Stimulated activated naive CD4-positive, alpha-beta T cell (primary cell): ENCODE data around the gene FMNL2.

ENCODE experiments used
- DNase-seq, 6 experiments: peaks; one replicate each; lab custom pipeline; 2025; lab: John Stamatoyannopoulos, UW

FMNL2 gene

GRCh38 chr2:152426801-152427200, 91.8 kb downstream of the FMNL2 start:
- no peak for DNase-seq

GRCh38 chr2:152427902-152428301, 92.9 kb downstream of the FMNL2 start:
- DNase-seq = no peak

GRCh38 chr2:152428800-152429582, 94.0 kb downstream of the FMNL2 start:
- DNase-seq = no peak

- no peak for DNase-seq
Observed at GRCh38 chr2:152430876-152431275, 95.9 kb downstream of the FMNL2 start.

GRCh38 chr2:152431370-152432098, 96.6 kb downstream of the FMNL2 start:
- DNase-seq = no peak

GRCh38 chr2:152432206-152432653, 97.3 kb downstream of the FMNL2 start:
- DNase-seq = no peak

GRCh38 chr2:152432765-152433164, 97.8 kb downstream of the FMNL2 start:
- DNase-seq = no peak

- DNase-seq = no peak
Observed at GRCh38 chr2:152433289-152433688, 98.3 kb downstream of the FMNL2 start.

GRCh38 chr2:152433791-152434190, 98.8 kb downstream of the FMNL2 start:
- DNase-seq = no peak

GRCh38 chr2:152434395-152435182, 99.6 kb downstream of the FMNL2 start:
- DNase-seq = no peak

GRCh38 chr2:152436148-152436547, 101.2 kb downstream of the FMNL2 start:
- no peak for DNase-seq

GRCh38 chr2:152437276-152438108, 102.5 kb downstream of the FMNL2 start:
- no peak for DNase-seq

GRCh38 chr2:152440049-152440448, 105.1 kb downstream of the FMNL2 start:
- DNase-seq = no peak

GRCh38 chr2:152440460-152440859, 105.5 kb downstream of the FMNL2 start:
- DNase-seq = no peak

GRCh38 chr2:152441961-152442360, 107.0 kb downstream of the FMNL2 start:
- no peak for DNase-seq

- no peak for DNase-seq
Observed at GRCh38 chr2:152443771-152444170, 108.8 kb downstream of the FMNL2 start.

GRCh38 chr2:152444448-152444847, 109.5 kb downstream of the FMNL2 start:
- DNase-seq = no peak

GRCh38 chr2:152445375-152445774, 110.4 kb downstream of the FMNL2 start:
- no peak for DNase-seq

GRCh38 chr2:152445791-152446201, 110.8 kb downstream of the FMNL2 start:
- no peak for DNase-seq

- no peak for DNase-seq
Observed at GRCh38 chr2:152446213-152446612, 111.2 kb downstream of the FMNL2 start.

GRCh38 chr2:152447897-152448296, 112.9 kb downstream of the FMNL2 start:
- no peak for DNase-seq

- DNase-seq = no peak
Observed at GRCh38 chr2:152448606-152449005, 113.6 kb downstream of the FMNL2 start.
